GM18511 (cell line): ENCODE data around the gene RASSF9.
A peak's percentile ranks its signal among the peaks of the same experiment; 100 is the strongest.

Source experiments
- ATAC-seq: cut with Tn5 transposase; IDR thresholded peaks from one replicate; pipeline ENCODE4 v1.9.1; 2021; ENCODE audit warnings: mild to moderate bottlenecking, moderate library complexity; ENCODE audit not compliant: unreplicated experiment

The RASSF9 gene

GRCh38 chr12:85836197-85837090, at the start of gene RASSF9:
TSS of gene RASSF9 (minus strand) at chr12:85836409. CDS start at chr12:85836201, 208 bp downstream.
- ATAC-seq, result no peak

- no peak for ATAC-seq
Observed at GRCh38 chr12:85883763-85884162, 47.6 kb upstream of the RASSF9 start.

- ATAC-seq, result no peak
Observed at GRCh38 chr12:85877459-85877858, 41.2 kb upstream of the RASSF9 start.

- peak; percentile 91 for ATAC-seq
Observed at GRCh38 chr12:85874031-85874461, 37.8 kb upstream of the RASSF9 start, which contains the start of gene NTS. TSS of gene NTS (plus strand) at chr12:85874295. CDS start at chr12:85874404, 109 bp downstream.

GRCh38 chr12:85872497-85873091, 36.4 kb upstream of the RASSF9 start:
- peak; percentile 79 for ATAC-seq

- peak; percentile 96 for ATAC-seq
Observed at GRCh38 chr12:85866986-85867776, 31.0 kb upstream of the RASSF9 start.

GRCh38 chr12:85865890-85866289, 29.7 kb upstream of the RASSF9 start:
- no peak for ATAC-seq

- ATAC-seq, result no peak
Observed at GRCh38 chr12:85856966-85857365, 20.8 kb upstream of the RASSF9 start.

- no peak for ATAC-seq
Observed at GRCh38 chr12:85855305-85855704, 19.1 kb upstream of the RASSF9 start.

GRCh38 chr12:85849344-85849743, 13.1 kb upstream of the RASSF9 start:
- no peak for ATAC-seq

- no peak for ATAC-seq
Observed at GRCh38 chr12:85843606-85844310, 7.5 kb upstream of the RASSF9 start.

- ATAC-seq, result no peak
Observed at GRCh38 chr12:85835426-85836196, 598 bp downstream of the RASSF9 start.

GRCh38 chr12:85834378-85834777, 1.8 kb downstream of the RASSF9 start:
- ATAC-seq, result no peak

GRCh38 chr12:85833579-85833978, 2.6 kb downstream of the RASSF9 start:
- no peak for ATAC-seq

GRCh38 chr12:85831327-85831990, 4.8 kb downstream of the RASSF9 start:
- ATAC-seq, result no peak

- ATAC-seq, result no peak
Observed at GRCh38 chr12:85829391-85829790, 6.8 kb downstream of the RASSF9 start.

- ATAC-seq, result no peak
Observed at GRCh38 chr12:85828576-85828975, 7.6 kb downstream of the RASSF9 start.

- ATAC-seq, result no peak
Observed at GRCh38 chr12:85825746-85826145, 10.5 kb downstream of the RASSF9 start.

GRCh38 chr12:85823436-85824180, 12.6 kb downstream of the RASSF9 start:
- no peak for ATAC-seq
